HG03469 (cell line): ENCODE data around the gene PCSK6.
A peak's percentile ranks its signal among the peaks of the same experiment; 100 is the strongest.
"Not testable (repeated sequence)": the region's sequence is repeated elsewhere in the genome, so short reads cannot be mapped to it uniquely, and the experiment has no call there.

Experiments
- ATAC-seq: cut with Tn5 transposase; IDR thresholded peaks from one replicate; pipeline ENCODE4 v1.9.1; 2021; ENCODE audit warnings: mild to moderate bottlenecking, moderate library complexity, moderate number of reproducible peaks; ENCODE audit not compliant: unreplicated experiment

PCSK6 gene

DNA sequence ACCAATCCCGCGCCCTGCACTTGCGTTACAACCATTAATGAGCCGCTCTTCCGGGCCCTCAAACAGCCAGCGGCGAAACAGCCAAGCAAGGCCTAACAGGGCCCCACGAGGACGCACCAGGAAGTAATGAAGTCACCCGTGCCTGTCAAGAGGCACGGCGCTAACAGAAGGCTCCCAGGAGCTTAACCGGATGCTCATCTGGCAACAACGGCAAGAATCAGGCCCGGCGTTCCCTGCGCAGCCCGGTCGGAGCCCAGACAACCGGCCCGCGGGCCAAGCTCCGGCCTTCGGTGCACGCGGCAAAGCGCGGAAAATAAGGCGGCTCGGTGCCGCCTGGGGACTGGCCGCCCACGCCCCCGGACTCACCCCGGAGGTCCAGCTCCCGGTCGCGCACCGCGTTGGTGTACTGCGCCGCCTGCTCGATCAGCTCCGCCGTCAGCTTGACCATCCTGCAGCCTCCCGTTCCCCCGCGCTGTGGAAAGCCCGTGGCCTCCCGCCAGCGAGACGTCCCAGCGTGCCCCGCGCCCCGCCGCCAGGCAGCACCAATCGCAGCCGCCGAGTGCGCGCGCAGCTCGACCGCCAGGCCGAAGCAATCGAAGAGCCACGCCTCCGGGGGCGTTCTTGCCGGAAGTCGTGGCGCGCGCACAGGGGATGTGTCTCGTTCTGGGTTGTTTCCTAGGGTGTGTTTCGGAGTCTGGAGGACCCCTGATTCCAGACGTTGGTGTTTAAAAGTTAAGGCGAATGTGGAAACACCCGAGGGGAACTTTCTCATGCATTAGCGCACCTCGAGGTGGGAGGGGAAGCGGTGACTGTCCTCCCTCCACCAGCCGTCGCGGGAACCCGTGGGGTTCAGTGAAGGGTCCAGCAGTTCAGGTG, 194.5 kb downstream of the PCSK6 start, which contains the start of gene SNRPA1:
Gene SNRPA1, minus strand, starts transcription at position 518 of the 876 bp plus-strand sequence. Its CDS starts 70 bp downstream, at position 448.
- ATAC-seq: peak; percentile 65

DNA sequence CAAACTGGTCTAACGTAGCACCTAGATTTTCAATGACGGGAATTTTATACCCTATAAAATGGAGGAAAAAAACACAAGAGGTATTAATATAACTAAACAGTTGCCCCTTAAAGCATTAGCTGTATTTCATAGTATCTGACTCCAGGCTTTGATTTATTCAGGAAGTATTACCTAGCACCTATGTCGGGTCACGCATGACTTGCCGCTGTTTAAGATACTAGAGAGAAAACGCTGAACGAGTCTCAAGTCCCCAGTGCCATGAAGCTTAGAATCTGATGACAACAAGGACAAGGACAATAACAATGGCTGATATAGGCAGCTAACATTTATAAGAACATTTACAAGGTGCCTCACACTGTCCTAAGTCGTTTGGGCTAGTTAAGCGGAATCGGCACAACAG, 196.4 kb downstream of the PCSK6 start:
- ATAC-seq: no peak

DNA sequence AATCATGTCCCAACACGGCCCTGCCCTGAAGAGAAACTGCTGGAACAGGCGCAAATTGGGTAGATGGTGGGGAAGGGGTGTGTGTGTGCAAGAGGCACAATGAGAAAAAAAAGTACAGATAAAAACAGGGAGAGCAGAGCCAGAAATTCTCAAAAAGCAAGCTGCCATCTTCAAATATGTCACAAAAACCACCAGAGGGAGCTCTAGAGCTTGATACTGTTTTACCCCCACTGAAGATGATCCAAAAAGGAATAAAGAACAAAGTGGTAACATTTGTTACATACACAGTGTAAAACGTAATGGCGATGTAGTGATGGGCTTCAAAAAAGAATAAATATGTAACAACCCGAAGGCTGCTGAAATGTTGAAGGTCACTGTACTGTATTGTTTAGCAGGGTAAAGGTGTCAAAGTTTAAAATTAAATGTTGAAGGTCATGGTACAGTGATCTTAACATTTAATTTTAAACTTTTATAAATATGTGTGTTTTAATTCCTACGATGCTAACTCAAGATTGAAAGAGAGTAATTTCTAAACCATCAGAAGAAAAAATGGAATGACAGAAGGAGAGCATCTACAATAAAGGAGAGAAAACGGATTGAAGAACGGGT, 200.5 kb downstream of the PCSK6 start:
- ATAC-seq: no peak

DNA sequence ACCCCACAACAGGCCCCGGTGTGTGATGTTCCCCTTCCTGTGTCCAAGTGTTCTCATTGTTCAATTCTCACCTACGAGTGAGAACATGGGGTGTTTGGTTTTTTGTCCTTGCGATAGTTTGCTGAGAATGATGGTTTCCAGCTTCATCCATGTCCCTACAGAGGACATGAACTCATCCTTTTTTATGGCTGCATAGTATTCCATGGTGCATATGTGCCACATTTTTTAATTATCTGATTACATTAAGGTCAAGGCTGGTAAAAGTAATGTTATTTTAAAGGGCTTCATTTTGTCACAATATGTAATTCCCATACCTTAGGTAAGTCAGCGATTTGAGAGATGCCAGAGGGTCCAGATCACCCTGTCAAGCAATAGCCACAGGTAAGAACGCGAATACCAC, 202.2 kb downstream of the PCSK6 start:
- not testable (repeated sequence) for ATAC-seq

DNA sequence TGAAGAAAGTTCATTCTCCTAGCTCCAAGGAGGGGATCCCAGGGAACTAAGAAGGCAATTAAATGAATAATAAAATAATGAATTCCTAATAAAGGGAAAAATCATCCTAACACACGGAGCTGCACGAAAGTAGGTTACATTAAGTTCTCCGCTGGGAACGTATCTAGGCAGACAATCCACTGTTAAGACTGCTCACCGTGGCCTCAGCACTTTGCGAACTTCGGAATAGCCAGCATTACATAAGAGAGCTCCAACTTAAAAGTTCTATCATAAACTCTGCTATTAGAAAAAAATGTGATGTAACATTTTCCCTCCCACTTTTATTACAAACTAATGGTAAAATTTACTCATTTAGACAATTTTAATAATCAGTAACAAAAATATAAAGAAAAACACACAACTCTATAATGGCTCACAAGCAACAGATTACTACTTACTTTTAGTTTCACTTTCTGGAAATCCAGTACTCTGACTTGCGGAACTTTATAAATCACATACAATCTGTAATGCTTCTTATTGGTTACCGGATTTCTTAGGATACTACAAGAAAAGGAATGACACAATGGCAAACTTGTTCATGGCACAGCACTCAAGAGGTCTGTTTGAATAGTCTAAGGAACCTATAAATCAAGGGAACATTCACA, 202.9 kb downstream of the PCSK6 start:
- ATAC-seq: no peak

DNA sequence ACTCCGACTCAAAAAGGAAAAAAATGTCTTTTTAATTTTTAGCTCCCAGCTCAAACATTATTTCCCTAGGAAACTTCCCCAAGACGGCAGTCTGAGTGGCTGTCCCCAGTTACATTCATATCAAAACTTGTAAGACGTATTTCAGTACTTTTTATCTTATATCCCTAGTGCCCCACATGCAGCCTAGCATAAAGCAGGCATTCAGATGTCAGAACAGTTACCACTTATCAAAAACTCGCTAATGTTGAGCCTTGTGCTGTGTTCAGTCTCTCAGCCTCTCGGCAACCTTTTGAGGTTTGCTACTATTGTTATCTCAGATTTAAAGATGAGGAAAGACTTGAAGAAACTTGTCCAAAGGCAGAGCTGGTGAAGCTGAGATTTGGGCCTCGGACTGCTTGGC, 205.6 kb downstream of the PCSK6 start:
- ATAC-seq: no peak

DNA sequence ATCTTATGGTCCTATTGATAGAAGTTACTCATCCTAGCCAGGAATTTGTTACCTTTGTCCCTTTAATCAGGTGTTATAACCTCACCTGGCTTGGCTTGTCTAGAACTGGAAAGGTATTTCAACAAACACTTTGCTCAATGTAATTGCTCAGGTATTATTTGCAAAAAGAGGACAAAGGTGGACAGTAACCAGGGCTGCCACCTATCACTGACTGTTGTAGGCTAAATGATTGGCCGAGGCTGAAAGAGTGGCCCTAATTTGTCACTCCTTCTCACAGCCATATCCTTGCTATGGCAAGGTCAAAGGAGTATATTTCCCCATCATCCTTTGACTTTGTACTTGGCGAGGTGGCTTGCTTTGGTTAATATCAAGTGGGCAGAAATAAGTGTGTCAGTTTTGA, 209.5 kb downstream of the PCSK6 start:
- no peak for ATAC-seq

DNA sequence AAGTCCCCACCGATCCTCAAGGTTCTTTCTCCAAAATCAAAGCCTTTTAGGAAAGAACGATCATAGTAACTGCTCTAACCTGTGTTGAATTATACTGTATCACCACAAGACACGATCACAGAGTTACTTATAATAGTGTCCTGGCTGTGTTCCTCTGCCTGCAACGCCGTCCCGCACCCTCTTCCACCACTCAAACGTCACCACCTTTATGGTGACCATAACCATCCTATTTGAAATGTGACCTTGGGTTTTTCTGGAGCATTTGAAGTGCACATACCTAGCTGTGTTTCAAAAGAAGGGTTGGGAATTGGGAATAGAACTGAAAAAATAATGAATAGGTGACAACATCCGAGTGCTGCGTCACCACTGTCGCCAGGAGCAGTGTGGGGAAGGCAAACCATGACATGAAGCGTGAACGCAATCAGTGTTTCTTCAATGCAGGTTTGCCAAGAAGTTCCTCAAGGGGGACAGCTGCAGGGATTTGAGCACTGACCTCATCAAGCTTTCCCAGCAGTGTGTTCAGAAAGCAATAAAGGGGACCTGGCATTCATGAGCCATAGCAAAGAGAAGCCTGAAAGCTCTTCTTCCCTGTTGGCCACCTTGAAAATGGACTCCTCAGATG, 211.5 kb downstream of the PCSK6 start:
- no peak for ATAC-seq

DNA sequence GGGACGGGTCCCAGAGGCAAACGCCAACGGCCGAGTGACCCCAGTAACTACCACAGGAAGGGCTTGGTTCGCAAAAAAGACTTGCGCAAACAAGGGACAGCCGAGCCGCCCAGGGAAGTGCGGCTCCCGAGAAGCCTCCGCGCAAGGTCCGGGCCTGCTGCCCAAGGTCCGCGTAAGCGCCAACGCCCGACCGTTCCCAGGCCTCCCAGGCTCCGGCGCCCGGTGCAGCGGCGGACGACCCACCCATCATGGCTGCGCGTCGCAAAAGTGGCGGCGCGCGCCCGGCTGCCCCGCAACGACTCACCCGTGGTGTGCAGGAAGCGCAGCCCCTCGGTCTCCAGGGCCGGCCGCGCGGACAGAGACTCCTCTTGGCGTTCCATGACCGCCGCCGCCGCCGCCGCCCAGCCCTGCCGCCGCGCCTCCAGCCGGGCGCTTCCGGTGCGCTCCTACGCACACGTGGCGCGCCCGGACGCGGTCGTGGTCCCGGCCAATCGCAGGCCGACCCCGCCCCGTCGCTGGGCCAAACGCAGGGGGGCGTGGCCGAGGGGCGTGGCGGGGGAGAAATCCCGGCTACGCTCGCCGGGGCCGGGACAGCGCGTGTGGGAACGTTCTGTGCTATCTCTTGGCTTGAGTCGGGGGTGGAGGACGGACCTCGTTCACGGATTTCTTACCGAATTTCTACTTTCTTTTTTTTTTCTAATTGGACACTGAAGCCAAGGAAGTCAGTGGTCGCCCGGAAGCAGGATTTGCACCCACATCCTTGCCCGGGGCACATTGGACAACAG, 212.3 kb downstream of the PCSK6 start, which contains the start of gene SELENOS:
Gene SELENOS, minus strand, starts transcription at position 448 of the 785 bp plus-strand sequence. Its CDS starts 68 bp downstream, at position 380.
- peak; percentile 74 for ATAC-seq

DNA sequence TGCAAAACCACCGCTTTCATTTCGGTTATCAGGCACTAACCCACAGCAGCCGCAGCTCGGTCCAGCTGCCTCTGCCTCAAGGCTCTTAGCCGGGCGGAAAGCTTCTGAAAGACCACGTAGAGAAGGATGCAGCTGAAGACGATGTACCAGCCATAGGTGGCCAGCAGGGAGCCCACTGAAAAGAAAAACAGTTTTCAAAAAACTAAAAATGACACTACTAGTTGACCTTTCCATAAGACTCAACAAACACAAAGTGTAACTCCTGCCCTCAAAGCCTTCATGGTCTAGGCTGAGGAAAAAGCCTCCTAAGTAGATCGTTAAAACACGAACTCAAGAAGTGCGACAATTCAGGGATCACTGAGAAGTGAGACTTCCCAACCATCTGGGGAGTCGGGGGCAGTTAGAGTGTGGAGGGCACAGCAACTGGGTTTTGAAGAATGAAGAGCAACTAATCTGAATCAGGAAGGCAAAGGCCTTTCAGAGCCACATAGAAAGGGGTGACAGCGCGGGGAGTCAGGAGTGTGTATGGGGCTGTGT, 212.9 kb downstream of the PCSK6 start:
- peak; percentile 35 for ATAC-seq

DNA sequence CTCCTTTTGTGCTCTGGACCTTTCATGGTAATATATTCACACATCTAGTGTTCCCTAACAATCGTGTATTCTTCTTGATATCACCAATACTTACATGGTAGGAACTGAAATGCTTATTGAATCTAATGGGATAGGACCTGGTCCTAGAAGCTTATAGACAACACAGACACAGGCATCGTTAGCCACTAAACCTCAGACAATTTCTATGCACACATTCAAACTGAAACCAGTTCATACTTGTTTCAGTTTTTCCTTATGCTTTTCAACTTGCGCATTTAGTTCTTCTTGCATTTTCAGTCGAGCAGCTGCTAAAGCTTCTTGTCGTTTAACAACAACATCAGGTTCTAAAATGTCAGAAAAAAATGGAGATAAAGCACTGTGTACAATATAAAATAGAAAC, 214.5 kb downstream of the PCSK6 start:
- ATAC-seq: no peak

DNA sequence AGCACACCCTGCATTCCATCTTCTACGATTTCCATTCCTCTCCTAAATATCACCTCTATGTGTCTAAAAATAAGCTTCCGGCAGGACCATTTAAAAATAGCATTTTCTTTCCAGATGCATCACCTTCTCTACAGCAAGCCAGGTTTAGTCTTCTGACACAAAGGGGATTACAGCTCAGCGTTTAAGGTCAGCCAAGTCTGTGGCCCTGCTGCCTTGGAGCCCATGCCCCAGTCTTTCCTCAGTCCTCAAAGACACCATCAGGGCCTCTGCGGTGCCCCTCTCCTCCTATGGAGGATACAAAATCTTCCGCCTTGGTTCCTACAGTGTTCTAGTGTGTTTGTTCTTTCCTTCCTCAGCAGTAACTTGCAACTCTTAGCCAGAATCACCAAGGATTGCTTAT, 216.0 kb downstream of the PCSK6 start:
- ATAC-seq: no peak

DNA sequence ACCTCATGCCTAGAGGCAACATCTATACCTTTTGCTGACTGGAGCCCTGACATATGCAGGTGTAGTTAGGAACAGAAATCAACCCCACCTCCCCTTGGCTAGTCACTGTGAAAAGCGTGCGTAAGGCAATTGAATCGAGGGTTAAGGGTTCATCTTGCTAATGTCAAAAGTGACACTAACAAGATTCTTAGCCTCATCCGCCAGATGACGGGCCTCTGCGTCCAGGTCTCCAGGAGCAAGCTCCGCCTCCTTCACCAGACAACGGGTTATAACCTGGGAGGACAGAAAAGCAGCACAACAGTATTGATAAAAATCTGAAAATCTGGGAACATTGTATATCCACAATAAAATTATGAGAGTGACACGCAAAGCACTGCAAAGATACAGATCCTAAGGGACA, 216.9 kb downstream of the PCSK6 start:
- ATAC-seq: no peak

DNA sequence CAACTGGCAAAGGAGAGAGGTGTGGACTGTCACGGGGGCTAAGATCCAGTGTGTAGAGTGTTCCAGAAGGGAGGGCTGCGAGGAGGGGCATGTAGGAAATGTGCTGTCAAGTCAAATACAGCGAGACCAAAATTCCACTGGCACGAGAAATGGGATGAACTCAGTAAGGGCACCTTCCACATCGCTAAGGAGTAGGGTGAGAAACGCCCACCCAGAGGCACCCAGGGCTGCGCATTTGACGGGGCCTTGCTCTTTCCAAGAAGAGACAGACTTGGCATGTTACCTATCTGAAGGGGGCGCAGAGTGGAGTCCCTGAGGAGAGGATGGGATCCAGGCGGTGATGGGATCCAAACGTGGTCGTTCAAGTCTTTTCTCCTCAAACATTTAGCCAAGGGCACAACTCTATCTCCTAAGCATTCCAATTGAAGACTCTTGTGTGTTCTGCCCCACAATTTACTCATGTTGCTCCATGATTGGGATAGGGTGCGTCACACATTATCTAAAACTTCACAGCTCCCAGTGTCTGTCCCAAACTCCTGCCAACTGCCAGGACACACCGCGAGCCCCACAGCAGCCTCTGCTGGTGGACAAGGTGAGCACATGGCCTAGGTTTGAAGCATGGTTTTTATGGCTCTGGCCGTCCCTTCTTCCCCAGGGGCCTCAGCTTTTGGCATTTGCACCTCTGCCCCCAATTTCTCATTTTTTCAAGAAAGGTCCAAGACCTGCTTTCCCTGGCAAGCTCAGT, 219.9 kb downstream of the PCSK6 start:
- no peak for ATAC-seq

DNA sequence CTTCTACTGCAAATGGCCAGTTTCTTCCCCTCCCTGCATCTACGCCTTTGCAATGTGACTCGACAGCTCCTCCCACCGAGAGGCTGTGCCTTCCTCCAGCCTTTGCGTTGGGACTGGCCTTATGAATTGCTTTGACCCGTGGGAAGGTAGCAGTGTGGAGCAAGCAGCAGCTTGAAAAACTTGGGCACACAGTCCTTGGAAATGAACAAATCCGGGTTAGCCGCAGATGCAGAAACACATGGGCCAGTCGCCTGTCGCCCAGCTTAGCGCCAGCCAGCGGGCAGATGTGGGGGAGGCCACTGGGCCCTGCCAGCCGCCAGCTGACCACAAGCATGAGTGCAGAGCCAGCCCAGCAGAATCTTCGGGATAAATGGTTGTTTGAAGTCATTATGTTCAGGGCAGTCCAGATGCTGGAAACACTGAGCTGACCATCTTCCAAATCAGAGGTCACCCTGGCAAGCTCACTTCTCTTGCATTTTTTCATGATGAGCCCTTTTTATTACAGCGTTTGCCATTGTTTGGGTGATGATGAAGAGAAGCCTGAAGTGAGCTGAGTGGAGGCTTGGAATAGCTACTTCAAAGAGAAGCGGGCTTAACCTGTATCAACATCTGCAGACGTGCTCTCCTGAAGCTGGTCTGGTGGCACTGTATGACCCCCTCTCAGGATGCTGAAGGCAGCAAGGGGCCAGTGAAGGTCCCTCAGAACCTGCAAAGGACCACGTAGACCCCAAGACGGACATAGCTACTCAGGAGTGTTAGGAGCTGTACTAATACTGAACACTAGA, 222.0 kb downstream of the PCSK6 start:
- ATAC-seq: no peak

DNA sequence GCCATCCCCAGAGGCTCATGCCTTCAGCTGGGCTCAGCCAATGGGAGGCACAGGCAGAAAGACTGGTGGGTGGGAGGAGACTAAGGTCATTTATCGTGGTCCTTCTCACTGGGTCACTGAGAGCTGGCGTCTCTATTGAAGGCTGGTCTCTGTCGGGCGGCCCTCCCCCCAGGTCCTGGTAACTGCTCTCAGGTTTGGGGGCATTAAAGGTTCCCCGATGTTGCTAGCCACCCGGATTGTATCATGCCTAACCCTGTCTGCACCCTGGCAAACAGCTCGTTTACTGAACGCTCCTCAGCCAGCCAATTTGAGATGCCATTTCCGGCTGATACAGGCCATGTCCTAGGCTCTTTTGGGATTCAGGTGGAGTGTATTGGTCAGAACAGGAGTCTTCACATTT, 222.7 kb downstream of the PCSK6 start:
- ATAC-seq: no peak

DNA sequence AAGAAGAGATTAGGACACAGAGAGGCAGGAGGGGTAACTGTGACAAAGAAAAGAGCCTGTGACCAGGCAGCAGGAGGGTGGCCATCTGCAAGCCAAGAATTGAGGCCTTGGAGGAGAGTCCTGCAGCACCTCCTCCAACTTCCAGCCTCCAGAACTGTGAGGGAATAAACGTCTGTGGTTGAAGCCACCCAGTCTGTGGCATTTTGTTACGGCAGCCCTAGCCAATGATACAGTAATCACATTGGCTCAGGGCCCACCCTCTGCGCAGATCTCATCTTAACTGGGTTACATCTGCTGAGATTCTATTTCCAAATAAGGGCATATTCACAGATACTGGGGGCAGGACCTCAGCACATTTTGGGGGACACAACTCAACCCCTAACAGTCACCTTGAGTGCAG, 223.5 kb downstream of the PCSK6 start:
- ATAC-seq: no peak

DNA sequence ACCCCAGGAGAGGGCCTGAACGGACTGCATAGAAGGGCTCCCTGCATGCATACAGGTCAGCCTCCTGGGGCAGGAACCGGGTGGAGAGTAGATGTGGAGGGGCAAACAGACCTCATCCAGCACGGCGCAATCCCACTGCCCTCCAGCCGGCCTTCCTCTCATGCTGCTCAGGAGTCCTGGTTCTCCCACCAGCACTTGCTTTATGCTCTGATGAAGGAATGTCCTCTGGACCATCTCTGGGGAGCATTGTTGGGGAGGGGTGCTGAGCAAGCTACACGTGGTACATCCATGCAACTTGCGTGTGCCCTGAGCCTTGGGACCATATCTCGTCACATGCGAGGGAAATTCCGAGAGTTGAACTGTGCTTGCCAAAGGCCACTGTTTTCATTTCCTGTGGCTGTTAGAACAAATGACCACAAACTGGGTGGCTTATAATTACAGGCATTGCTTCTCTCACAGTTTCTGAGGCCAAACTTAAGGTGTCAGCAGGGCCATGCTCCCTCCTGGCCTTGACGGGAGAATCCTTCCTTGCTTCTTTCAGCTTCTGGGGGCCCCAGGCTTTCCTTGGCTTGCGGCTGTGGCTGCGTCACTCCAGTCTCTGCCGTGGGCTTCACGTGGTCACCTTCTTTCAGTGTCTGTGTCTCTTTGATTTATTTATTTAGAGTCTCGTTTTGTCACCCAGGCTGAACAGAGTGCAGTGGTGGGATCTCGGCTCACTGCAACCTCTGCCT, 224.4 kb downstream of the PCSK6 start:
- no peak for ATAC-seq
